ENCODE measurements around the gene ARID1B.

The ARID1B gene

GRCh38 chr6:156961282-156961892, 184.2 kb downstream of the ARID1B start:
- no peaks in the 10 kb centered on the region for H3K36me3 ChIP-seq (ENCODE audit: insufficient read depth, low read length)
- no peaks in the 10 kb centered on the region for H3K27me3 ChIP-seq (ENCODE audit: insufficient read depth, low read length)
- no peak overlapping the region for H3K4me3 ChIP-seq (ENCODE audit: low read length)
- H3K9me3 ChIP-seq (ENCODE audit: low read length) = no peaks in the 10 kb centered on the region
- no peak overlapping the region for H2AFZ ChIP-seq (ENCODE audit: low read depth, low read length)
- peaks cover 24% of the 10 kb centered on the region for H3K4me1 ChIP-seq (ENCODE audit: insufficient read depth, low read length)

GRCh38 chr6:156963712-156964700, 186.8 kb downstream of the ARID1B start:
- H3K27me3 ChIP-seq (ENCODE audit: insufficient read depth, low read length) = no peaks in the 10 kb centered on the region
- no peak overlapping the region for H2AFZ ChIP-seq (ENCODE audit: low read depth, low read length)
- H3K36me3 ChIP-seq (ENCODE audit: insufficient read depth, low read length) = no peaks in the 10 kb centered on the region
- H3K4me3 ChIP-seq (ENCODE audit: low read length) = no peak overlapping the region
- no peaks in the 10 kb centered on the region for H3K9me3 ChIP-seq (ENCODE audit: low read length)
- H3K4me1 ChIP-seq (ENCODE audit: insufficient read depth, low read length) = peaks cover 27% of the 10 kb centered on the region

- H2AFZ ChIP-seq (ENCODE audit: low read depth, low read length) = no peak overlapping the region
- H3K4me1 ChIP-seq (ENCODE audit: insufficient read depth, low read length) = peaks cover 26% of the 10 kb centered on the region
- H3K9me3 ChIP-seq (ENCODE audit: low read length) = no peaks in the 10 kb centered on the region
- no peaks in the 10 kb centered on the region for H3K36me3 ChIP-seq (ENCODE audit: insufficient read depth, low read length)
- no peaks in the 10 kb centered on the region for H3K27me3 ChIP-seq (ENCODE audit: insufficient read depth, low read length)
- no peak overlapping the region for H3K4me3 ChIP-seq (ENCODE audit: low read length)
These were observed 190.7 kb downstream of the ARID1B start for GRCh38 chr6:156967852-156968251.

- Histone ChIP-seq H3K4me1 (ENCODE audit: insufficient read depth, low read length) (peaks cover 18% of the 10 kb centered on the region), H3K9me3 (ENCODE audit: low read length) (no peaks in the 10 kb centered on the region), H3K4me3 (ENCODE audit: low read length) (no peak overlapping the region), H3K27me3 (ENCODE audit: insufficient read depth, low read length) (no peaks in the 10 kb centered on the region), H2AFZ (ENCODE audit: low read depth, low read length) (no peak overlapping the region), H3K36me3 (ENCODE audit: insufficient read depth, low read length) (no peaks in the 10 kb centered on the region)
These were observed 192.1 kb downstream of the ARID1B start for GRCh38 chr6:156969233-156969632.

GRCh38 chr6:156970595-156971112, 193.5 kb downstream of the ARID1B start:
- H3K36me3 ChIP-seq (ENCODE audit: insufficient read depth, low read length) = no peaks in the 10 kb centered on the region
- no peaks in the 10 kb centered on the region for H3K27me3 ChIP-seq (ENCODE audit: insufficient read depth, low read length)
- no peaks in the 10 kb centered on the region for H3K9me3 ChIP-seq (ENCODE audit: low read length)
- H3K4me3 ChIP-seq (ENCODE audit: low read length) = no peak overlapping the region
- H3K4me1 ChIP-seq (ENCODE audit: insufficient read depth, low read length) = peaks cover 7% of the 10 kb centered on the region
- H2AFZ ChIP-seq (ENCODE audit: low read depth, low read length) = no peak overlapping the region

- H3K4me1 ChIP-seq (ENCODE audit: insufficient read depth, low read length) = peaks cover 7% of the 10 kb centered on the region
- H2AFZ ChIP-seq (ENCODE audit: low read depth, low read length) = no peak overlapping the region
- H3K36me3 ChIP-seq (ENCODE audit: insufficient read depth, low read length) = no peaks in the 10 kb centered on the region
- no peak overlapping the region for H3K4me3 ChIP-seq (ENCODE audit: low read length)
- H3K9me3 ChIP-seq (ENCODE audit: low read length) = no peaks in the 10 kb centered on the region
- no peaks in the 10 kb centered on the region for H3K27me3 ChIP-seq (ENCODE audit: insufficient read depth, low read length)
These were observed 194.1 kb downstream of the ARID1B start for GRCh38 chr6:156971153-156971885.

GRCh38 chr6:156972145-156972544, 195.0 kb downstream of the ARID1B start:
- H3K9me3 ChIP-seq (ENCODE audit: low read length) = no peaks in the 10 kb centered on the region
- no peak overlapping the region for H3K4me3 ChIP-seq (ENCODE audit: low read length)
- H3K27me3 ChIP-seq (ENCODE audit: insufficient read depth, low read length) = no peaks in the 10 kb centered on the region
- H3K4me1 ChIP-seq (ENCODE audit: insufficient read depth, low read length) = peaks cover 7% of the 10 kb centered on the region
- H3K36me3 ChIP-seq (ENCODE audit: insufficient read depth, low read length) = no peaks in the 10 kb centered on the region
- no peak overlapping the region for H2AFZ ChIP-seq (ENCODE audit: low read depth, low read length)

GRCh38 chr6:156974830-156975261, 197.7 kb downstream of the ARID1B start:
- Histone ChIP-seq H3K4me1 (ENCODE audit: insufficient read depth, low read length) (peaks cover 4% of the 10 kb centered on the region), H3K27me3 (ENCODE audit: insufficient read depth, low read length) (no peaks in the 10 kb centered on the region), H2AFZ (ENCODE audit: low read depth, low read length) (no peak overlapping the region), H3K9me3 (ENCODE audit: low read length) (no peaks in the 10 kb centered on the region), H3K4me3 (ENCODE audit: low read length) (no peak overlapping the region), H3K36me3 (ENCODE audit: insufficient read depth, low read length) (no peaks in the 10 kb centered on the region)

GRCh38 chr6:156975414-156975813, 198.2 kb downstream of the ARID1B start:
- Histone ChIP-seq H3K9me3 (ENCODE audit: low read length) (no peaks in the 10 kb centered on the region), H3K4me1 (ENCODE audit: insufficient read depth, low read length) (peaks cover 4% of the 10 kb centered on the region)

GRCh38 chr6:156976216-156977127, 199.3 kb downstream of the ARID1B start:
- Histone ChIP-seq H3K9me3 (ENCODE audit: low read length) (no peaks in the 10 kb centered on the region), H3K4me3 (ENCODE audit: low read length) (no peak overlapping the region), H3K27me3 (ENCODE audit: insufficient read depth, low read length) (no peaks in the 10 kb centered on the region)

More at GRCh38 chr6:156975414-156975813, 198.2 kb downstream of the ARID1B start:
- no peaks in the 10 kb centered on the region for H3K27me3 ChIP-seq (ENCODE audit: insufficient read depth, low read length)
- no peaks in the 10 kb centered on the region for H3K36me3 ChIP-seq (ENCODE audit: insufficient read depth, low read length)
- no peak overlapping the region for H3K4me3 ChIP-seq (ENCODE audit: low read length)
- no peak overlapping the region for H2AFZ ChIP-seq (ENCODE audit: low read depth, low read length)

GRCh38 chr6:156977527-156978291, 200.5 kb downstream of the ARID1B start:
- Histone ChIP-seq H3K4me1 (ENCODE audit: insufficient read depth, low read length) (peaks cover 4% of the 10 kb centered on the region), H2AFZ (ENCODE audit: low read depth, low read length) (no peak overlapping the region), H3K4me3 (ENCODE audit: low read length) (no peak overlapping the region), H3K9me3 (ENCODE audit: low read length) (no peaks in the 10 kb centered on the region), H3K36me3 (ENCODE audit: insufficient read depth, low read length) (no peaks in the 10 kb centered on the region), H3K27me3 (ENCODE audit: insufficient read depth, low read length) (no peaks in the 10 kb centered on the region)

More at GRCh38 chr6:156976216-156977127, 199.3 kb downstream of the ARID1B start:
- Histone ChIP-seq H2AFZ (ENCODE audit: low read depth, low read length) (no peak overlapping the region), H3K4me1 (ENCODE audit: insufficient read depth, low read length) (peaks cover 4% of the 10 kb centered on the region), H3K36me3 (ENCODE audit: insufficient read depth, low read length) (no peaks in the 10 kb centered on the region)
